GM18858 (cell line): ENCODE data around the gene C19orf33.
"Not testable (repeated sequence)": the region's sequence is repeated elsewhere in the genome, so short reads cannot be mapped to it uniquely, and the experiment has no call there.

Source experiments
- ATAC-seq: cut with Tn5 transposase; IDR thresholded peaks from one replicate; pipeline ENCODE4 v1.9.1; 2021; ENCODE audit not compliant: unreplicated experiment

The C19orf33 gene

GRCh38 chr19:38303517-38304351 is at the start of gene C19orf33:
C19orf33 (plus strand) TSS chr19:38304251; CDS start chr19:38304262, 11 bp downstream.
- ATAC-seq, result no peak

GRCh38 chr19:38255383-38256014 is 48.6 kb upstream of the C19orf33 start:
- ATAC-seq, result no peak

- ATAC-seq, result not testable (repeated sequence)
Observed at GRCh38 chr19:38261942-38262341, 42.1 kb upstream of the C19orf33 start.

GRCh38 chr19:38262585-38263268 is 41.3 kb upstream of the C19orf33 start:
- no peak for ATAC-seq

GRCh38 chr19:38263689-38264485 is 40.2 kb upstream of the C19orf33 start:
- no peak for ATAC-seq

- no peak for ATAC-seq
Observed at GRCh38 chr19:38264486-38265212, 39.4 kb upstream of the C19orf33 start, which contains the start of gene SPINT2. SPINT2 (plus strand) TSS chr19:38264573; CDS start chr19:38264893, 320 bp downstream.

GRCh38 chr19:38265213-38265861 is 38.7 kb upstream of the C19orf33 start:
- no peak for ATAC-seq

- ATAC-seq, result no peak
Observed at GRCh38 chr19:38265921-38266429, 38.1 kb upstream of the C19orf33 start.

GRCh38 chr19:38266981-38267597 is 37.0 kb upstream of the C19orf33 start:
- no peak for ATAC-seq

GRCh38 chr19:38267761-38268483 is 36.1 kb upstream of the C19orf33 start:
- ATAC-seq, result no peak

GRCh38 chr19:38268539-38268938 is 35.5 kb upstream of the C19orf33 start:
- ATAC-seq, result no peak

GRCh38 chr19:38270587-38271167 is 33.4 kb upstream of the C19orf33 start:
- no peak for ATAC-seq

GRCh38 chr19:38273499-38273898 is 30.6 kb upstream of the C19orf33 start:
- ATAC-seq, result no peak

GRCh38 chr19:38274739-38275138 is 29.3 kb upstream of the C19orf33 start:
- ATAC-seq, result no peak

- ATAC-seq, result no peak
Observed at GRCh38 chr19:38276942-38277517, 27.0 kb upstream of the C19orf33 start.

GRCh38 chr19:38277549-38277948 is 26.5 kb upstream of the C19orf33 start:
- ATAC-seq, result no peak

GRCh38 chr19:38277969-38278680 is 25.9 kb upstream of the C19orf33 start:
- no peak for ATAC-seq
